ENCODE measurements around the gene REXO2. TPM values are rescaled to one million over a fixed set of nuclear protein-coding genes. Genes with fewer than 3 reads are reported as not detected.

Gene REXO2
- total and polyA plus RNA-seq, 2 of the 13 experiments (the other 11 are each of a cell fraction or from before 2014, with no cell fraction given) = 95.6 to 104 TPM

- intact Hi-C loops (cut with micrococcal nuclease; ENCODE audit: unreplicated experiment) = no loop called here
- no peak for FAIRE-seq
- no peak for ATAC-seq
Observed at GRCh38 chr11:114452399-114452798, 13.1 kb downstream of the REXO2 start.

GRCh38 chr11:114463999-114464398, 24.7 kb downstream of the REXO2 start:
- ChIA-PET POLR2A (no interaction called here), CTCF (ENCODE audit: low intra/inter-chr PET ratio, low total read pairs) (no interaction called here)
- in situ Hi-C loops (cut with HindIII; ENCODE audit: extremely low pct_ligation_motif_present, low pct_unique_long_range_greater_than_20kb) = no loop called here
- no peak overlapping the region for H3K4me2 ChIP-seq (ENCODE audit: low read depth, low read length)
- H3K4me1 ChIP-seq (ENCODE audit: insufficient read depth, low read length) = no peaks in the 10 kb centered on the region; the same call in 1 of the 2 replicates
- DNase-seq (ENCODE audit: low spot score) (no peak), FAIRE-seq (no peak), ATAC-seq (no peak)
- H3K9me3 ChIP-seq (ENCODE audit: low read length) = no peaks in the 10 kb centered on the region
- H3K27me3 ChIP-seq (ENCODE audit: control insufficient read depth in 1 of 2, insufficient read depth in 2 of 2, low read length in 2 of 2) = no peaks in the 10 kb centered on the region
- H3K9ac ChIP-seq (ENCODE audit: insufficient read depth, low read depth, low read length) = no peak overlapping the region
- H3K4me3 ChIP-seq (replicated peaks in 1 of 3; ENCODE audit: insufficient read depth in 1 of 3, low read depth in 2 of 3, low read length in 3 of 3) = no peak overlapping the region
- BruUV-seq (replicated peaks) = no TSS peak
- intact Hi-C loops (cut with micrococcal nuclease; ENCODE audit: unreplicated experiment) = no loop called here
- no peaks in the 10 kb centered on the region for H3K79me2 ChIP-seq (ENCODE audit: insufficient read depth, low read length)
- 83% methylated on average over 2 of the region's 2 CpGs for WGBS (ENCODE audit: low lambda C conversion rate)
- no peaks in the 10 kb centered on the region for H3K36me3 ChIP-seq (replicated peaks in 1 of 2; ENCODE audit: control insufficient read depth in 1 of 2, insufficient read depth in 2 of 2, low read length in 2 of 2)
- H3K27ac ChIP-seq (ENCODE audit: extremely low read length, insufficient read depth, low read length) = no peak overlapping the region
- TF ChIP-seq CREB1 (IDR thresholded peaks at IDR 0.05) (no peak), CREB1 (CRISPR knock-in tag; IDR thresholded peaks at IDR 0.05) (no peak), ZZZ3 (CRISPR knock-in tag; IDR thresholded peaks at IDR 0.05; ENCODE audit: borderline replicate concordance) (no peak), DMAP1 (CRISPR knock-in tag; IDR thresholded peaks at IDR 0.05) (no peak)
- H2AFZ ChIP-seq (ENCODE audit: low read length) = no peak overlapping the region
- H4K20me1 ChIP-seq (ENCODE audit: insufficient read depth, low read length) = no peaks in the 10 kb centered on the region

More at GRCh38 chr11:114452399-114452798, 13.1 kb downstream of the REXO2 start:
- H3K27ac ChIP-seq (ENCODE audit: extremely low read length, insufficient read depth, low read length) = no peak overlapping the region
- H4K20me1 ChIP-seq (ENCODE audit: insufficient read depth, low read length) = no peaks in the 10 kb centered on the region
- H2AFZ ChIP-seq (ENCODE audit: low read length) = no peak overlapping the region
- no TSS peak for BruUV-seq (replicated peaks)
- no peaks in the 10 kb centered on the region for H3K9me3 ChIP-seq (ENCODE audit: low read length)
- ChIA-PET CTCF (ENCODE audit: low intra/inter-chr PET ratio, low total read pairs) (no interaction called here), POLR2A (no interaction called here)
- no peak overlapping the region for H3K4me2 ChIP-seq (ENCODE audit: low read depth, low read length)
- no peaks in the 10 kb centered on the region for H3K79me2 ChIP-seq (ENCODE audit: insufficient read depth, low read length)
- H3K27me3 ChIP-seq (ENCODE audit: control insufficient read depth in 1 of 2, insufficient read depth in 2 of 2, low read length in 2 of 2) = no peaks in the 10 kb centered on the region
- WGBS (ENCODE audit: low lambda C conversion rate) = 95% methylated on average over 3 of the region's 3 CpGs
- no peak for TF ChIP-seq ZBTB43 (CRISPR knock-in tag; conservative IDR thresholded peaks at IDR 0.05)
- no peak overlapping the region for H3K9ac ChIP-seq (ENCODE audit: insufficient read depth, low read depth, low read length)
- H3K4me1 ChIP-seq (ENCODE audit: insufficient read depth, low read length) = no peaks in the 10 kb centered on the region
- H3K36me3 ChIP-seq (replicated peaks in 1 of 2; ENCODE audit: control insufficient read depth in 1 of 2, insufficient read depth in 2 of 2, low read length in 2 of 2) = peaks cover under 1 to 34% of the 10 kb centered on the region in 2 experiments; a peak in 3 of 5 replicates
- in situ Hi-C loops (cut with HindIII; ENCODE audit: extremely low pct_ligation_motif_present, low pct_unique_long_range_greater_than_20kb) = no loop called here
- DNase-seq (ENCODE audit: low spot score) = no peak
- no peak overlapping the region for H3K4me3 ChIP-seq (replicated peaks in 1 of 3; ENCODE audit: insufficient read depth in 1 of 3, low read depth in 2 of 3, low read length in 3 of 3)

Measured in HepG2 (cell line).